GM08714 (cell line): ENCODE data around the gene FOXN3.

ENCODE experiments used
- H3K4me3 ChIP-seq: fragments of 200-500 bp; sonication (Bioruptor generic); 2 replicates; pipeline ENCODE4 v1.5.1; 2014; ENCODE audit warnings: mild to moderate bottlenecking, low read length, inconsistent platforms
- ZNF274 ChIP-seq: IDR thresholded peaks from 2 replicates; pipeline ENCODE4 v1.6.1; 2012; ENCODE audit warnings: mild to moderate bottlenecking, low read depth, low read length

Gene FOXN3

GRCh38 chr14:89339158-89339557 is 77.9 kb downstream of the FOXN3 start:
- TF ChIP-seq ZNF274 = no peak
- H3K4me3 ChIP-seq = no peak overlapping the region

GRCh38 chr14:89336338-89336737 is 80.7 kb downstream of the FOXN3 start:
- TF ChIP-seq ZNF274 = no peak
- H3K4me3 ChIP-seq = no peak overlapping the region

GRCh38 chr14:89332031-89332430 is 85.0 kb downstream of the FOXN3 start:
- no peak for TF ChIP-seq ZNF274
- H3K4me3 ChIP-seq = no peak overlapping the region

- no peak overlapping the region for H3K4me3 ChIP-seq
- TF ChIP-seq ZNF274 = no peak
These were observed 85.6 kb downstream of the FOXN3 start for GRCh38 chr14:89331398-89331797.

GRCh38 chr14:89330236-89331002 is 86.6 kb downstream of the FOXN3 start:
- no peak overlapping the region; the same call in 1 of the 2 replicates for H3K4me3 ChIP-seq
- no peak for TF ChIP-seq ZNF274

GRCh38 chr14:89327771-89328212 is 89.2 kb downstream of the FOXN3 start:
- no peak for TF ChIP-seq ZNF274

GRCh38 chr14:89325959-89326358 is 91.1 kb downstream of the FOXN3 start:
- no peak overlapping the region for H3K4me3 ChIP-seq
- TF ChIP-seq ZNF274 = no peak

More at GRCh38 chr14:89327771-89328212, 89.2 kb downstream of the FOXN3 start:
- no peak overlapping the region for H3K4me3 ChIP-seq

- TF ChIP-seq ZNF274 = no peak
- no peak overlapping the region for H3K4me3 ChIP-seq
These were observed 91.6 kb downstream of the FOXN3 start for GRCh38 chr14:89325299-89325883.

GRCh38 chr14:89324501-89325298 is 92.3 kb downstream of the FOXN3 start:
- H3K4me3 ChIP-seq = no peak overlapping the region; the same call in 1 of the 2 replicates
- no peak for TF ChIP-seq ZNF274

- no peak overlapping the region for H3K4me3 ChIP-seq
- no peak for TF ChIP-seq ZNF274
These were observed 96.5 kb downstream of the FOXN3 start for GRCh38 chr14:89320381-89321000.

GRCh38 chr14:89319687-89320086 is 97.3 kb downstream of the FOXN3 start:
- TF ChIP-seq ZNF274 = no peak
- H3K4me3 ChIP-seq = no peak overlapping the region

- H3K4me3 ChIP-seq = peak overlapping the region; percentile 30; the same call in 1 of the 2 replicates
- TF ChIP-seq ZNF274 = no peak
These were observed 99.9 kb downstream of the FOXN3 start for GRCh38 chr14:89317051-89317691.
